NCI-H226 (cell line): ENCODE results near the gene STRN.
A peak's percentile ranks its signal among the peaks of the same experiment; 100 is the strongest.
"Not testable (repeated sequence)": the region's sequence is repeated elsewhere in the genome, so short reads cannot be mapped to it uniquely, and the experiment has no call there.

Experiments used
- DNase-seq: peaks from one replicate; pipeline ENCODE4 v3.0.0-alpha.2; 2015

Gene STRN

DNA sequence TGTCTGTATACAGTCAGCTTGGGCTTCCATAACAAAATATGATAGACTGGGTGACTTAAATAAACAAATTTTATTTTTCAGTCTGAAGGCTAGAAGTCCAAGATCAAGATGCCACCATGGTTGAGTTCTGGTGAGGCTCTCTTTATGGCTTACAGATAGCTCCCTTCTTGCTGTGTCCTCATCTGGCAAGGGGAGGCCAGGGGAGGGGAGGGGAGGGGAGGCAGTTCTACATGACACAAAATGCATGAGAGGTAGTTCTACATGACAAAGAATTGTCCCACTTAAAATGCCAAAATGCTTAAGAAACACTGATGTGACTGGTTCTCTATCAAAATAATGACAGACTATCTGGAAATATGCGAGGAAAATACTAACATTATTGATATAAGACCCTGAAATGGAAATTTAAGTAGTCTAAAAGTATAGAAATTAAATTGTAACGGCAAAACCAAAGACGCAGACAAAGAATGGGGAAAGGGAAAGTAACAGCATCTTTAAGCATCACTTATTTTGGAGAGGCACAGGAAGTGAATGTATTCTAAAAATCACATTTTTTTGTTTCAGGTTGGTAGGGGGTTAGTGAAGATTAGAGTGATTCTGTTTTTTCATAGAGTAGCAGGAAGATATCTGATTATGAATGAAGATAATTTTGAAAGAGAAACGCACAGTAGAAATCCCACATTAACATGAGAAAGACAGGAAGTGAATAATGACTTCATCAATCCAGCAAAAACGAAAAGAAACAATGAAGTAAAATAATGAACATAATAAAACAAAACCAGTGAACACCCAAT, 131.4 kb downstream of the STRN start:
- no peak for DNase-seq

DNA sequence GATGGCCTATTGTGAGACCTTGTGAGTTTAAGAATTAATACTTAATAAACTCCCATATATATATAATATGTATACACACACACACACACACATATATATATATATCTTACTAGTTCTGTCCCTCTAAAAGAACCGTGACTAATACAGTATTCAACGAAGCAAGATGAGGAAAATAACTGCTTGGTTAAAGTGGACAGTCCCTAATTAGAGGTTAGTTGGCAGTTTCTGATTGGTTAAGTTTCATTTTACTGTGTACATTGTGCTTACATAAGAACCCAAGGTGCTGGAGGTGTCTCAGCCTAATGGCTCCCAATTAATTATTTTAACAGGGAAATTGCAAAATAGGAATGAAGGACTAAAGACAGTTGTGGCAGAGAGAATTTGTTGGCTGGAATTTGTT, 132.1 kb downstream of the STRN start:
- DNase-seq: no peak

DNA sequence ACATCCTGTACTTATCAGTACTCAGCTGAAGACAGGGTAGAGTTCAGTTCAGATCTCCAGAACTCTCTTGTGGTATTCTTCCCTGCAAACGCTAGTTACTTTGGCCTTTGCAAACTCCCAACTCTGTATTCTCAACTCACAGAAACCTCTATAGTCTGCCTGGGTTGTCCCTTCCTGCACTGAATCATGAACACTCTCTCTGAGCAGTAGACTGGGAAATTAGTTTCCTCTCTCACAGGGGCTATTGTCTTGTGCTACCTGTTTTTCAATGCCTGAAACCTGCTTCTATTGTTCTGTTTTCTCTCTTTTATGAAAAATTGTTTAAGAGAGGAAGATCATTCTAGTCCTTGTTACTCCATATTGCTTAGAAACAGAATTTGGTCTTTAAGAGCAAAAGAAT, 135.2 kb downstream of the STRN start:
- DNase-seq: no peak

DNA sequence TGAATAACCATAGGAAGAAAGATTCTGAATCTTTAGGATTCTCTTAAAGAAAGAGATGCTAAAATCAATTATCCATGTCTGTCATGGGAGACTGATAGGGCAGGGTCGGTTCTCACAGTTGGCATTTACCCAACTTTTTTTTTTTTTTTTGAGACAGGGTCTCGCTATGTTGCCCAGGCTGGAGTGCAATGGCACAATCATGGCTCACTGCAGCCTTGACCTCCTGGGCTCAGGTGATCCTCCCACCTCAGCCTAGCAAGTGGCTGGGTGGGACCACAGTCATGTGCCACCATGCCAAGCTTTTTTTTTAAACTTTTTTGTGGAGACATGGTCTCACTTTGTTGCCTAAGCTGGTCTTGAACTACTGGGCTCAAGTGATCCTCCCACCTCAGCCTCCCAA, 141.7 kb downstream of the STRN start:
- not testable (repeated sequence) for DNase-seq

DNA sequence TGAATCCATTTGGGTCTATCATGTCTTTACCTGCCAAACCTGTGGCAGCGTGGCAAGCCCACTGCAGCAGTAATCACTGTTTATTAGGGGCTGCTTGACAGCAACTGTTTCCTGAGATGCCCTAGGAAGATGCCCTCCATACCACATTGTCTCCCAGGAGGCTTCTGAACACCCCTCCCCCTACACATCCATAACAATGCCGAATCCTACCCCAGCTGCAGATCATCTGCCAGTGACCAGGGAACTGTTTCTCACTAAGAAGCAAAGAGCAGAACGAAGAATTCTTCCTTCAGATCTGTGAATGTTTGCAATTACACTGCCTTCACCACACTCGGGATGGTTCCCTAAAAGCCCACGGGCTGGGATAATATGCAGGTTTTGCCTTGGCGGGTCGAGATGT, 142.1 kb downstream of the STRN start:
- DNase-seq: no peak

DNA sequence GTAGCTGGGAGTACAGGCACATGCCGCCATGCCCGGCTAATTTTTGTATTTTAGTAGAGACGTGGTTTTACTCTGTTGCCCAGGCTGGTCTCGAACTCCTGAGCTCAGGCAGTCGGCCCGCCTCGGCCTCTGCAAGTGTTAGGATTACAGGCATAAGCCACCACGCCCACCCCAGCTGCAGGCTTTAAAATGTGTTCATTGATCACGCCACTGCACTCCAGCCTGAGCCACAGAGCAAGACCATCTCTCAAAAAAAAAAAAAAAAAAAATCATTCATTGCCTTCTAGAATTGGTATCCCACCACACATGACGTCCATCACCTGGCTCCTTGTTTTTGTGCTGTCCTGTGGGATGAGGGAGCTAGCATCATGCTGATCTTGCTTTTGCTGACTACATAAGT, 142.5 kb downstream of the STRN start:
- DNase-seq: no peak

DNA sequence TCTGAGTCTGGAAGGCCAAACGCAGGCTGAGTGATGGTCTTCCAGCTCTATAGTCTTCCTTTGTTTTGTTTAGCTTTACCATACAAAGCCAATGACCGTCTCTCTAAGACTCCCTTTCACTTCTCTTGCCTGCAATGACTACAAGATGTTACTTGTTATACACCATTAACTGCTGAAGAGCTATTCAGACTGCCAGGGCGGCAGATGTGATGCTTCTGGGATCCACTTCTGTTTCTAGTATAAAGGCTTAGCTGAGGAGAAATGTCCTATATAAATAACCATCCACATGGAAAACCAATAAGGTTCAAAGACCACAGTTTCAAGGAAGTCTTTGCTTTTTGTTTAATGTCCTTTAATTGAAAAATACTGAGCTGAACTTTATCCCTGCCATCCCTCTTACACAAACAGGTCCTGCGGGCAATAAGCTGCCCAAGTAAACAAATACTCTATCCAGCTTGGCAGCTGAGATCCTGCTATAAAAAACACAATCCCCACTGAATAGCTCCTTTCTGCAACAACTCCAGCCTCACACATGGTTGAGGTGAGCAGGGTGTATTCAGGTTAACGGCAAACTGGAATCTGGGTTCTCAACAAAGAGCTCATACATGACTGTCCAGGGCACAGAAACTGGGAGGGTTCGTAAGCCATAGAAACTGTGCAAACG, 145.3 kb downstream of the STRN start:
- DNase-seq: no peak

DNA sequence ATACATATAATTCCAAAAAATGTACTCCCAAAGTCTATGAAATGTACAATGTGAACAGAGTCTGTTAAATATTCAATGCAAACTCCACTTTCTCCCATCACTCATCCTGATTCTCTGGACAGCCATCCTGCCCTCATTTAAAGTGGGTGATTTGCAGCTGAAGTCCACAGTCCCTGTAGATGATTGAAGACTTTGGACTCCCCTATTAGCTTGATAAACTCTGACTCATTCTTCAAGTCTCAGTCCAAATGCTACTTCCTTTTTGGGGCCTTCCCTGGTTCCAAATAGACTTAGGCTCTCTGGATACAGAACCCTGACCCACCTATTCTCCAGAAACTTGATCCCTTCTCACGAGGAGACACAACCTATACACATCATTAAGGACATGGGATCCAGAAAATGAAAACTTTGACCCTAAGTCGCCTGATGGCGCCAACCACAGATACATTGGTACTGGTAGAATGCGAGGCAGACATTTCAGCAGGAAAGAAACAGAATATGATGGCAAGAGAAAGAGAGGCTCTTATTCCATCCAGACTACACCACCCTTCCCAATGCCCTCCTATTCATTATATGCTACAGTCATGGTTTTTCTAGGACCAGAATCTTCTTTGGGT, 147.1 kb downstream of the STRN start:
- DNase-seq: no peak

DNA sequence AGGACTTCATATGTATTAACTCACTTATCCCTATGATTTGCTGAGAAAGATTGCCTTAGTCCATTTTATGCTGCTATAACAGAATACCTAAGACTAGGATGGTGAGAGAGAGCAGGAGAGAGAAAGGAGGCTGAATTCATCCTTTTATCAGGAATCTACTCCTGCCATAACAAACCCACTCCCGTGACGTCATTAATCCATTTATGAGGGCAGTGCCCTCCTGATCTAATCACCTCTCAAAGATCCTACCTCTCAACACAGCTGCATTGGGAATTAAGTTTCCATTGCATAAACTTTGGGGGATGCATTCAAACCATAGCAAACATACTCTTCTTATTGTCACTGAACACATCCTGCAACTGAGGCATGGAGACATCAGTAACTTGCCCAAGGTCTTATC, 147.8 kb downstream of the STRN start:
- DNase-seq: no peak

DNA sequence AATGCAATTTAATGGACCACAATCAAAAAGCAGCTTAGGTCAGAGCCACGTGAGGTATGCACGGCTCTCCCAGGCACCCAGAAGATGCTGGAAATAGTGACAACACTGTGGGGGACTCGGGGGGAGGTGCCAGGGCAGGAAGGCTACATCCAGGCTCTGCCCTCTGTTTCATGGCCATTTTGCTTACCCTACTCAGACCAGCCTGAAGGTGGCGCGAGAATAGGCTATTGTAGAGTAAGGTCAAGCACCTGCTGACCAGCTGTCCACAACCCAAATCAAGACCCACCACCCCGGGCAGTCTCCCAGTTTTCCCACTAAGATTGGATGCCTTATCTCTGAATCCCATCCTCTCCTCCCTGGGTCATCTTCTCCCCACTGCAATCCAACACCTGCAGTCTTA, 154.1 kb downstream of the STRN start:
- DNase-seq: no peak

DNA sequence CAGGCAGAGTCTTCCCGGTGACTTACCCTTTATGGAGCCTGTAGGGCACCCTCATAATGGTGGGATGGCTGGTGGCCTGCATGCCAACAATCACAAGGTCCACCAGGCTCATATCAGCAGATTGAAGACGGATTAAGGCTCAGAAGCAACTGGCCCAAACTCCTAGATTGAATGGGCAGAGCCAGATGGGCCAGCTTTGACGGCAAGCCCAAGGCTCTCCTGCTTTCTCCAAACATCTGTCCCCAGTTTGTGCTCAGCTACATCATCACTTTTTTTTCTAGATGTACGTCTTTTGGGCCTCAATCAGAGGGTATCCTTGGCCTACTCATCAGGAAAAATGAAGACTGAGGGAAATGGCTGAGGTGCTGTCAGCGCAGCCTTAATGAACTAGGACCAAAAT, 155.3 kb downstream of the STRN start:
- DNase-seq: no peak

DNA sequence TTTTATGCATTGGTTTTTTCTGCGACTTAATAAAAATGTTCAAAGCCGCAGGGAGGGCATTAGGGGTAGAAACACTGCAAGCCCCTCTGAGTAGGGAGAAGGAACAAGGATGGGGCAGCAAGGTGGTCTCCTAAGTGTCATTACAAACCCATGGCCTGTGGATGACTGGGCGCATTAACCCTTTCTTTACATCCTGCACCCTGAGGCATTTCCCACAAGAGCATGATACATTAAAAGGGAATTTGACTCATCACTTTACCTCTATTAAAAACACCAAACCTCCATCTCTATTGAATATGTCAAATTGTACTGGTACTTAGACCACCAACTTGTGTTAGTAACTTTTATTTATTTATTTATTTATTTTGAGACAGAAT, 157.3 kb downstream of the STRN start:
- DNase-seq: no peak

DNA sequence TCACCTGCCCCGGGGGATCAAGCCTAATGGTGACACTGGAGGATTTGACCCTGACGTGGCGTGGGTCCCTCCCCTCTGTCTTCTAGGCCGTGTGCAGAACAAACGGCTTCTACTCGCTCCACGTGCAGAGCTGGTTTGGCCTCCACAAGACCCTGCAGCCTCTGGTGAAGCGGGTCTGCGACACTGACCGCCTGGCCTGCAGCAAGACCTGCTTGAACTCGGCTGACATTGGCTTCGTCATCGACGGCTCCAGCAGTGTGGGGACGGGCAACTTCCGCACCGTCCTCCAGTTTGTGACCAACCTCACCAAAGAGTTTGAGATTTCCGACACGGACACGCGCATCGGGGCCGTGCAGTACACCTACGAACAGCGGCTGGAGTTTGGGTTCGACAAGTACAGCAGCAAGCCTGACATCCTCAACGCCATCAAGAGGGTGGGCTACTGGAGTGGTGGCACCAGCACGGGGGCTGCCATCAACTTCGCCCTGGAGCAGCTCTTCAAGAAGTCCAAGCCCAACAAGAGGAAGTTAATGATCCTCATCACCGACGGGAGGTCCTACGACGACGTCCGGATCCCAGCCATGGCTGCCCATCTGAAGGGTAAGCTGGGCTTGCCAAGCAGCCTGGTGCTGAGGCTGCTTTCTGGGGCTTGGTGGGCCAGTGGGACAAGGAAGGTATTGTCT, 157.8 kb downstream of the STRN start:
- DNase-seq: no peak

DNA sequence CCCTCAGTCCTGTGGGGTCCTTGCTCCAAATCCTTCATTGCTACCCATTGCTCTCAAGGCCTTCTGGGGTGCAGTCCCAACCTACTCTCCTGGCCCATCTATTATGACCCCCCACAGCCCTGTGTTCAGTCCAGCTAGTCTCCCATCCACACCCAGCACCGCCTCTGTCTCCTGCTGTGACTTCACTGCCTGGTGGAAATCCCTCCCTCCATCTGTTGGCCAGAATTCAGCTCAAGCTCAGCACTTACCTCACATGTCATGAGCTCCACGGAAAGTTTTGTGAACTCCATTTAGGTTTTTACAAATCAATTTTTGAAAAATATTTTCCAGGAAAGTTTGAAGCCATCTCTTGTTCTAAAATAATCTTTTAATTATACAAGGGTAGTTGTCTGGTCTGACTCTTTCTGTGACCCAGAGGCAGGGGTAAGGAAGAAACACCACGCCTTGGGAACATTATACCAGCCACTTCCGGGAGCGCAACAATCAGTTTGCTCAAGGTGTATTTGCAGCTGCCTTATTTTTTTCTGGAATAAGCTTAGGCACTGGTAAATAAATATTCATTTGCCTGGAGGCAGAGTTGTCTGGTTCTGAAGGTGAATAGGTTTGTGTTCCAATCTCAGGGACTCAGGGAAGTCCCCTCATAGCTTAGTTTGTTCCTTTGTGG, 159.0 kb downstream of the STRN start:
- no peak for DNase-seq

DNA sequence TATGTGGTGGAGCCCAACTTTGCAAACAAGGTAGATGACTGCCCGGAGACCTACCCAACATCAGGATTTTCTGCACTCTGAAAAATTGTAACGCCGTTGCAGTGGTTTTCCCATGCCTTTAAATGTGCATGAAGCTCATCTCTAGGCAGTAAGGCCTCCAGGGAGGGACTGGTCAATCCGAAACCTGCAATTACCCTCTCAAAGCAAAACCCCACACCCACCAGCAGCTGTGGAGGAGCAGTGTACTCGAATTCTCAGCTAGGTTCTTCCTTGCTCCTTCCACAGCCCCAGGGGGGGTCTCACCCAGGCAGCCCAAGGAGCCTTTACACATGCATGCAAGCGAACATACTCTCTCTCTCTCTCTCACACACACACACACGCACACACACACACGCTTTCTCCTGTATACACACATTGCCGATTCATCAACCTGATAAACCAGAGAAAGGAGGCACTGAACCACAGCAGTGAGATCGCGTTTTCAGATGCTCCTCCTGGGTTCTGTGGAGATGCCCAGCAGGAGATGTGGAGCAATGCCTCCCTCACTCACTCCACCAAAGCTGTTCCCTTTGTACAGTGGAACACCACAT, 160.6 kb downstream of the STRN start:
- DNase-seq: no peak

DNA sequence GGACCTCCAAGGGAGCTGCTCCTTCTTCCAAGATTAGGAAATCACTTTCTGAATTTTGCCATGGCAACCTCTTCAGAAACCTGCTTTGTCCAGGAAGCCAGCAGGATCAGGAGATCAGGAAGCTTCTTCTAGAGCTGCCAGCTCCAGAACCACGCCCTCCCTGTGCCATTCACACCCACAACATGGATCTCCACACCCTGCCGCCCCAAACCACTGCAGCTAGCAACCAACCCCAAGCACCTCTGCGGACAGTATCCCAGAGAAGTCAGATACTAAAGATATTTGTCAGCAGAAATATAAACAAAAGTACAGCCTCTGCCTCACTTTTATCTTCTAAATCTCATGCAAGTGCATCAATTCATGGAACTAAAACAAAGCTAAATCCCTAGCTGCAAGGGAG, 163.4 kb downstream of the STRN start:
- no peak for DNase-seq

DNA sequence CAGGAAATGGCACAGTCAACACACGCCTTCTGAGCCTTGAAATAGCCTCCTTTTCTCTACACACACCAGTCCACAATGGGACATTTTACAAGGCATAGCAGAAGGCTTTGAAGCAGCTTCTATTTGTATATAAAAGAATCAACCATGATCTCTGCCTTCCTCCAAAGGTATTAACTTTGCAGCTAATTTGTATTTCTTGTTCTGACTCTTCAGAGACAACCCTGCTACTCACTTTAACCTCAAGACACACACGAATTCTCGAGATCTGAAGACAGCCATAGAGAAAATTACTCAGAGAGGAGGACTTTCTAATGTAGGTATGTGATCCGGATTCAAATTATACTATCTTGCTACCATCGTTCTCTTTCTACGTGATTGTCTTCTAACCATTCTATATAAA, 165.2 kb downstream of the STRN start:
- DNase-seq: no peak

DNA sequence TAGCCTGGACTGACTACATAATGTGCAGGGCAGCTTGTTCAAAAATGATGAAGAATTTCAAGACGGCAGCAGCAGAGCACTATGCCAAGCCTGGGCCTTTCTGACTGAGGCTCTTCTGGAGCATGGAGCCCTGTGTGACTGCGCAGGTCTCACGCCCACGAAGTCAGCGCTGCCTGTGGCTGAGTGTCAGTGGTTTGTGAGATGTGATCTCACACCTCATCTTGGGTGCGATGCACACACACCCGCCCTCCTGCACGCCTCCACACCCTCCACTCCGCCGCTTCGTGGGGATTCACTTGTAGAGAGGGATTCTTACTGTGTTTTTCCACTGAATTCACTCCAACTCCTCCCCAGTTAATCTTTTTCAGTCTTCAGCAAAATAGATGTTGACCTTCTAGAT, 166.0 kb downstream of the STRN start:
- no peak for DNase-seq

DNA sequence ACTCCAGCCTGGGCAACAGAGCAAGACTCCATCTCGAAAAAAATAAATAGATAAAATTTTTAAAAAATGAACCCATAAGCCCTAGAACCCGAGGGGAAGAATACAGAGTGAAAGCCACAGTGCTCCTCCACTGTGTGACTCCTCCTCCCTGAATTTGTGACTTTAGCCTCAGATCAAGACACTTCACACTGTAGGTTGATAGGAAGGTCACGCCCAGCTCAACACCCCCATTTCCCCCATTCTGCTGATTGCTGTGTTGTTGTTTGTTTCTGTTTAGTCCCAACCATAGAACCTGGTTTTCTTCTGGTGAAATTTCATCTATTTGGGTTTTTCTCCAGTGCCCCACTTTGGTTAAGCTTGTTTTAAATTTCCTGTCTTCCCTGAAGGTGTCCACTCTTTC, 167.6 kb downstream of the STRN start:
- no peak for DNase-seq

DNA sequence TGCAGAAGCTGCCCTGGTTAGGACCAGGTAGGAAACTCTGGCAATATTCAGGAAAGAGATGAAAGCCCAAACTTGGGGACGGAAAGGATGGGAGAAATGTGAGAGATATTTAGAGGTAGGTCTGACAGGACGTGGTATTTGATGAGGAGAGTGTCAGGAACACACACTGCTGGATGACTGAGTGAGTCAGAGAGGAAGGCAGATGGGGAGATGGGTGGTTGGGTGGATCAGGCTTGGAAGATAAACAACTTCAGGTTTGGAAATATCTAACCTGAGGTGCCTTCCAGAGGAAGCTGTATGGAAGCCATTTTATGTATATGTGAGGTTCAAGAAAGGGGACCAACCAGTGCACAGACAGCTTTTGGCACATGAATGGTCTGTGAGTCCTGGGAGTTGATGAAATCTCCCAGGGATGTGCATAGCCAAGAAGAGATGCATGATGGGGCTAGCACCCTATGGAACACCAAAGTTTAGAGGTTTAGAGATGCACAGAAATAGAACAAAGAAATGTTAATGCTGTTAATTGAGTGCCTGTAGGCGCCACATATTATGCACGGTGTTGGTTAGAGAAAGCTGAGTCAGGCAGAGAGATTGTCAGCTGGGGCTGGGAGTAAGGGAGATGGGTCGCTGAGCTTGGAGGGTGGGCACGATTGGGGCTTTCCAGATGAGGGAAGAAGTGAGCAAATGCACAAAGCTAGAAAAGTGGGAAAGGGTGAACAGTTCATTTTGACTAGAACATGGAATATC, 168.8 kb downstream of the STRN start:
- DNase-seq: peak; percentile 31
